T-cell (primary cell): ENCODE measurements around the gene LDLRAD4. TPM values are rescaled to one million over a fixed set of nuclear protein-coding genes. Genes with fewer than 3 reads are reported as not detected.
"Not testable (repeated sequence)": the region's sequence is repeated elsewhere in the genome, so short reads cannot be mapped to it uniquely, and the experiment has no call there.

Source experiments
- ATAC-seq, 4 experiments: fragments of 200-7000 bp in 3 of 4; fragments of 150-1000 bp in 1 of 4; cut with Tn5 transposase; replicated peaks in 1 of 4; 1 replicate in 3 of 4; 2 replicates in 1 of 4; pipeline ENCODE4 v1.10.0; 2021; ENCODE audit warnings: moderate library complexity in 3 of 4, mild to moderate bottlenecking in 2 of 4, moderate number of reproducible peaks in 1 of 4
- CTCF ChIA-PET, 2 donors: fragments of 300-600 bp; sonication (Branson Sonifier 250); formaldehyde crosslinking; loops; one replicate each; lab custom pipeline; 2022; ENCODE audit warnings: antibody characterized with exemption in 2 of 2; lab: Charles Lee
- POLR2A ChIA-PET, 2 donors: fragments of 300-600 bp; sonication (Branson Sonifier 250); formaldehyde crosslinking; loops; one replicate each; lab custom pipeline; 2022; ENCODE audit warnings: antibody characterized with exemption in 2 of 2; lab: Charles Lee
- DNase-seq, 35 experiments: peaks; one replicate each; pipeline versions ENCODE4 v3.0.0 to v3.0.0-alpha.2; 2013 to 2023
- H3K27ac ChIP-seq: one replicate; pipeline ENCODE4 v1.5.1; 2013; ENCODE audit warnings: low read length
- H3K27me3 ChIP-seq, 2 experiments: replicated peaks in 1 of 2; 1 replicate in 1 of 2; 2 replicates in 1 of 2; pipeline versions ENCODE4 v1.6.1 to v1.7.0; 2013; ENCODE audit warnings: low read length in 1 of 2, mixed read lengths in 1 of 2; ENCODE audit not compliant: control insufficient read depth in 2 of 2, insufficient read depth in 2 of 2; ENCODE audit errors: extremely low read depth in 1 of 2
- H3K36me3 ChIP-seq, 2 donors: 1 replicate in 1 of 2; 2 replicates in 1 of 2; pipeline versions ENCODE4 v1.6.1 to v1.7.0; 2013; ENCODE audit warnings: low read length in 1 of 2; ENCODE audit not compliant: control insufficient read depth in 2 of 2, insufficient read depth in 1 of 2; ENCODE audit errors: extremely low read depth in 1 of 2
- H3K4me1 ChIP-seq, 2 experiments: 1 replicate in 1 of 2; 2 replicates in 1 of 2; pipeline versions ENCODE4 v1.6.1 to v1.7.0; 2013; ENCODE audit warnings: low read length in 2 of 2, mixed read lengths in 1 of 2; ENCODE audit not compliant: insufficient read depth in 2 of 2, control insufficient read depth in 1 of 2; ENCODE audit errors: extremely low read depth in 1 of 2
- H3K4me3 ChIP-seq, 2 donors: 1 replicate in 1 of 2; 2 replicates in 1 of 2; pipeline versions ENCODE4 v1.5.1 to v1.7.0; 2013; ENCODE audit warnings: mild to moderate bottlenecking in 2 of 2, low read length in 1 of 2, moderate library complexity in 1 of 2; ENCODE audit not compliant: control insufficient read depth in 1 of 2; ENCODE audit errors: extremely low read depth in 1 of 2
- H3K9me3 ChIP-seq: 2 replicates; pipeline ENCODE4 v1.7.0; 2013
- H3K27ac Mint-ChIP-seq, 2 donors: one replicate each; pipeline ENCODE4 v1.8.0; 2020 to 2021; ENCODE audit warnings: mild to moderate bottlenecking in 2 of 2, mixed read lengths in 2 of 2
- H3K27me3 Mint-ChIP-seq, 2 donors: one replicate each; pipeline ENCODE4 v1.8.0; 2021 to 2022; ENCODE audit warnings: mixed read lengths in 2 of 2
- H3K36me3 Mint-ChIP-seq: one replicate; pipeline ENCODE4 v1.8.0; 2021; ENCODE audit warnings: mixed read lengths
- H3K4me1 Mint-ChIP-seq, 3 donors: one replicate each; pipeline ENCODE4 v1.8.0; 2020 to 2022; ENCODE audit warnings: mixed read lengths in 3 of 3, mild to moderate bottlenecking in 1 of 3
- H3K4me3 Mint-ChIP-seq, 3 donors: one replicate each; pipeline ENCODE4 v1.8.0; 2020 to 2022; ENCODE audit warnings: mild to moderate bottlenecking in 3 of 3, mixed read lengths in 3 of 3, moderate library complexity in 3 of 3
- H3K9me3 Mint-ChIP-seq, 3 donors: one replicate each; pipeline ENCODE4 v1.8.0; 2020 to 2022; ENCODE audit warnings: mixed read lengths in 3 of 3
- WGBS: methylation state at CpG from one replicate; pipeline ENCODE4 v1.1.5; 2013; ENCODE audit warnings: missing lambda C conversion rate; ENCODE audit not compliant: insufficient coverage; 5-methylcytosine and 5-hydroxymethylcytosine counted together
- total RNA-seq, 35 experiments: library from RNA in 6 of 35; stranded (reverse) in 6 of 35; fragments of 120-200 nt in 1 of 35; gene quantifications; one replicate each; pipeline versions ENCODE4 v1.2.1 to v1.2.4 and lab custom pipeline; 2013 to 2026

Gene LDLRAD4
- total RNA-seq, 5 donors from 2014 or later (not counting 1 experiment from before 2014, with no cell fraction given), result 57.6 to 80.8 (median 72.4) TPM

DNA sequence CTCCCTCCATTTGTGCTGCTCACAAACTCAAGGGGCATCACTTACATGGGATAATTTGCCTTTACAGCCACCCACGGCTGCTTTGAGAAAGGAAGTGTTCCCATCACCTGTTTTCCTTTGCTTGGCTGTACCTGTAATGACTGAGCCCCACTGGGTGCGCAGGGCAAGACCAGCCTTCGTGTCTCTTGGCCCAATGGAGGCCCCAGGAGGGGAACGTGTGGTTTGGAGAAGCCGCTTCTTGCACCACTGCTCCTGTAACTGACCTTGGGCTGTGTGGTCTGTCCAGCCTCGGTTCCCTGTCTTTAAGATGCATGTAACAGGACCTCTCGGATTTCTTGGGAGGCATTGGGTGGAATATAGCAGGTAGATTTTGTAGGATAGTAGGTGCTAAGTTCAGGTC, 41.1 kb downstream of the LDLRAD4 start:
- ChIA-PET CTCF (no interaction called here), POLR2A (no interaction called here)
- Histone ChIP-seq H3K36me3 (no peaks in the 10 kb centered on the region), H3K4me1 (peaks cover 18 to 27% of the 10 kb centered on the region in 2 experiments), H3K27ac (no peak overlapping the region), H3K27me3 (peaks cover 0 to 3% of the 10 kb centered on the region in 2 experiments), H3K9me3 (no peaks in the 10 kb centered on the region), H3K4me3 (no peak overlapping the region)
- H3K4me3 Mint-ChIP-seq, result no peak overlapping the region
- DNase-seq (peak in 1 of 35 experiments; percentile 5), ATAC-seq (no peak)
- H3K4me1 Mint-ChIP-seq, result peaks cover 23 to 30% (median 24%) of the 10 kb centered on the region in 3 donors
- no peak overlapping the region for H3K27ac Mint-ChIP-seq
- 60% methylated on average over 6 of the region's 7 CpGs for WGBS
- no peaks in the 10 kb centered on the region for H3K36me3 Mint-ChIP-seq
- H3K9me3 Mint-ChIP-seq, result no peaks in the 10 kb centered on the region
- no peaks in the 10 kb centered on the region for H3K27me3 Mint-ChIP-seq

- H3K27ac Mint-ChIP-seq, result peak overlapping the region in 1 of 2 donors; percentile 73
- H3K27me3 Mint-ChIP-seq, result peaks cover 0 to 2% of the 10 kb centered on the region in 2 donors
- H3K9me3 Mint-ChIP-seq, result no peaks in the 10 kb centered on the region
- H3K27me3 ChIP-seq, result peaks cover 0 to 9% of the 10 kb centered on the region in 2 experiments
- ChIA-PET POLR2A (no interaction called here), CTCF (no interaction called here)
- H3K4me3 Mint-ChIP-seq, result peak overlapping the region in 1 of 3 donors; percentile 78
- peaks cover 29 to 36% (median 30%) of the 10 kb centered on the region in 3 donors for H3K4me1 Mint-ChIP-seq
- DNase-seq, result peak in 1 of 35 experiments; percentile 14
- H3K4me1 ChIP-seq, result peaks cover 18 to 31% of the 10 kb centered on the region in 2 experiments
- peak in 3 of 4 experiments; percentile 36 to 62 (median 37) for ATAC-seq
- no peaks in the 10 kb centered on the region for H3K36me3 Mint-ChIP-seq
- 88% methylated on average over 4 of the region's 8 CpGs for WGBS
- H3K9me3 ChIP-seq, result no peaks in the 10 kb centered on the region
- H3K4me3 ChIP-seq, result no peak overlapping the region
- no peaks in the 10 kb centered on the region for H3K36me3 ChIP-seq
- no peak overlapping the region for H3K27ac ChIP-seq
Measured at GRCh38 chr18:13260197-13260934, 41.8 kb downstream of the LDLRAD4 start.

DNA sequence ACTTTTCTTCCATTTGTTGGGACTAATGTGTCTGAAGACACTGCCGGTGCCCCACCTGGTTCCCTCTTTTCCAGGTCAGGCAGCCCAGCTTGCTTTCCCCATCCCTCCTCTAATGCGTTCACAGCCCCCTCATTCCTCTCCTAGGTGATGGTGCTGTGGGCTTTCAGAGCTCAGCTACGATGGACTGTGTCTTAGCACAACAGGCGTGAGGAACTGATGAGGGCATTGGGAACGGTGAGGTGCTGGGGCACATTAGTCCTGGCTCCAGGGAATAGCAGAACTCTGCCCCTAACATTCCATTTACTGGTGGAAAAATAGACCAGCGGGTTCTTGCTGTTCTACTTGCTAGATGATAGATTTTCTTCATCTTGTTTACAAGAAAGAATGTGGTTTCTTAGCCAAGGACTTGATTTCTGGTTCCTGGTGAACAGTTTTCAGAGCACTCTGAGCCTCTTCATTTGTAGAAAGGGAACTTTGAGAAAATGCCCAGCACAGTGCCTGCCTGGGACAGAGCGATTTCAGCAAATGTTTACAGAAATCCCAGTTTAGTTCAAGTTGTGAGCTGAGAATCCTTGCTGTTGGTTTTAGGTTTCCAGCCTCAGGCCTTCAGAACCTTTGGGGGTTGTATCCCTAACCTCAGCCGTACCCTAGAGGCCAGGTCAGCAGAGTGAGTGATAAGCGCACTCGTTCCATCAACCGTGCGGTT, 42.5 kb downstream of the LDLRAD4 start:
- Mint-ChIP-seq H3K36me3 (no peaks in the 10 kb centered on the region), H3K9me3 (no peaks in the 10 kb centered on the region), H3K4me1 (peaks cover 37 to 43% (median 37%) of the 10 kb centered on the region in 3 donors), H3K27ac (peak overlapping the region; percentile 25 to 73), H3K4me3 (peak overlapping the region in 2 of 3 donors; percentile 11 to 78), H3K27me3 (peaks cover 0 to 2% of the 10 kb centered on the region in 2 donors)
- POLR2A ChIA-PET, result no interaction called here
- peaks cover 0 to 9% of the 10 kb centered on the region in 2 experiments for H3K27me3 ChIP-seq
- no peak overlapping the region for H3K4me3 ChIP-seq
- DNase-seq (no peak), ATAC-seq (peak in 2 of 4 experiments; percentile 18 to 37)
- no peaks in the 10 kb centered on the region for H3K9me3 ChIP-seq
- no peak overlapping the region for H3K27ac ChIP-seq
- H3K36me3 ChIP-seq, result no peaks in the 10 kb centered on the region
- CTCF ChIA-PET, result interaction anchor here in 1 of 2 donors (0.7 kb wide), 2 partner anchors 118 to 455 kb away, joined by 3 to 4 read pairs; no protein-coding TSS in a partner anchor
- H3K4me1 ChIP-seq, result peaks cover 20 to 38% of the 10 kb centered on the region in 2 experiments
- 97% methylated on average over 6 of the region's 12 CpGs for WGBS

GRCh38 chr18:13261661-13262357, 43.2 kb downstream of the LDLRAD4 start:
- Histone ChIP-seq H3K4me1 (peaks cover 23 to 44% of the 10 kb centered on the region in 2 experiments), H3K36me3 (no peaks in the 10 kb centered on the region), H3K27me3 (peaks cover 0 to 9% of the 10 kb centered on the region in 2 experiments), H3K27ac (no peak overlapping the region), H3K4me3 (no peak overlapping the region), H3K9me3 (no peaks in the 10 kb centered on the region)
- Mint-ChIP-seq H3K27ac (peak overlapping the region; percentile 25 to 73), H3K36me3 (no peaks in the 10 kb centered on the region), H3K9me3 (no peaks in the 10 kb centered on the region), H3K4me1 (peaks cover 44 to 48% (median 44%) of the 10 kb centered on the region in 3 donors), H3K27me3 (peaks cover 0 to 2% of the 10 kb centered on the region in 2 donors), H3K4me3 (peak overlapping the region in 2 of 3 donors; percentile 11 to 78)
- DNase-seq, result peak in 10 of 35 experiments; percentile 8 to 52 (median 14)
- ChIA-PET CTCF (interaction anchor here in 1 of 2 donors (0.7 kb wide), 2 partner anchors 118 to 456 kb away, joined by 3 to 4 read pairs; no protein-coding TSS in a partner anchor), POLR2A (no interaction called here)
- WGBS, result 77% methylated on average over 21 of the region's 26 CpGs
- ATAC-seq, result peak; percentile 45 to 69 (median 52)

GRCh38 chr18:13262358-13262680, 43.8 kb downstream of the LDLRAD4 start:
- H3K9me3 Mint-ChIP-seq, DNase-seq, POLR2A ChIA-PET, H3K36me3 Mint-ChIP-seq, H3K27ac ChIP-seq, H3K27me3 ChIP-seq, H3K36me3 ChIP-seq, H3K4me3 ChIP-seq, H3K27ac Mint-ChIP-seq, H3K4me3 Mint-ChIP-seq, ATAC-seq, H3K9me3 ChIP-seq, CTCF ChIA-PET, H3K27me3 Mint-ChIP-seq: not testable (repeated sequence)
- H3K4me1 Mint-ChIP-seq, result peaks cover 49 to 53% (median 49%) of the 10 kb centered on the region in 3 donors
- WGBS, result 94% methylated on average over 27 of the region's 33 CpGs
- H3K4me1 ChIP-seq, result peaks cover 28 to 47% of the 10 kb centered on the region in 2 experiments
